CD4-positive, alpha-beta T cell treated with Interleukin-4 for 1 hour (primary cell): ENCODE data around the gene MTG2.

Experiments
- DNase-seq, 2 donors: peaks; one replicate each; pipeline ENCODE4 v3.0.0-alpha.2; 2020 to 2022

Gene MTG2

DNA sequence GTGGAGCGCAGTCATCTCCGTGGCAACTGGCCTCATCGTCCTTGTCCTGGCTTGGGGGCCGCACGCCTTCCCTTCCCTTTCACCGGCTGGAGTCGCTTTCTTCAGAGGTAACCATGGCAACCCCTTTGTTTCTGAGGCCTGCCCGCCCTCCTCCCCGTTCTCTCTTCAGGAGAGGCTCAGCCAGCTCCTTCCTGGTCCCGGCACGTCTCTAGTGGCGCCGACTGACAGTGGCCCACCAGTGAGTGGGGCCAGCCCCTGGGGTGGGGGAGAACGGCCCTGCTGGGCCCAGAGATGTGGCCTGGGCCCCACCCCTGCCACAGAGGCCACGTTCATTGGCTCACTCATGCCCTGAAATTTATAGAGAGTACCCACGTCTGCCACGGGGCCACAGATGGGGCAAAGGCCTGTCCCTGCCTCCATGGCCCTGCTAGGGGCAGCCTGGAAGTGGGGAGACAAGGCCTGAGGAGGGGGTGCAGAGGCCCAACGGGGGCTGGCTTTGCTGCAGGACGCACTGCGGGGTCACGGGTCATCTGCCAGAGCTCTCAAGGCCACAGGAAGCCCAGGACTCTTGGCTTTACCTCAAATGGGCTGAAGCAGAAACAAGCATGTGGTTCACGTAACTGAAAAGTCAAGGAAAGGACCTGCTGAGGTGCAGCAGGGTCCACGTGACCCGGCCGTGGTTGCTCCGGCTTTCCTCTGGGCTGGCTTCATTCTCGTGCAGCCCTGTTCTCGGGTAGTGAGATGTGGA, 54.1 kb downstream of the MTG2 start:
- no peak for DNase-seq

DNA sequence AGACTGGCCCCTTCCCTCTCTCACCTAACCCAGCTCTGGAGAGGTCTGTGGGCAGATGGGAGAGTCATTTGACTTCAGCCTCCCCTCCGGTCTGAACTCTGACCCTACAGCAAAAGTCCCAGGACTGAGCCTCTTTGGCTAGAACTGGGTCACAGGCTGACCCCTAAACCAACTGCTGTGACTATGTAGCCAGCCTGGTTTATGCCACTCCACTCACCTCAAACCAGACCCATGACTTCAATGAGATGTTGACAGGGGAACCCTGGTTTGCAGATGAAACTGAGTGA, 54.6 kb downstream of the MTG2 start:
- no peak for DNase-seq

DNA sequence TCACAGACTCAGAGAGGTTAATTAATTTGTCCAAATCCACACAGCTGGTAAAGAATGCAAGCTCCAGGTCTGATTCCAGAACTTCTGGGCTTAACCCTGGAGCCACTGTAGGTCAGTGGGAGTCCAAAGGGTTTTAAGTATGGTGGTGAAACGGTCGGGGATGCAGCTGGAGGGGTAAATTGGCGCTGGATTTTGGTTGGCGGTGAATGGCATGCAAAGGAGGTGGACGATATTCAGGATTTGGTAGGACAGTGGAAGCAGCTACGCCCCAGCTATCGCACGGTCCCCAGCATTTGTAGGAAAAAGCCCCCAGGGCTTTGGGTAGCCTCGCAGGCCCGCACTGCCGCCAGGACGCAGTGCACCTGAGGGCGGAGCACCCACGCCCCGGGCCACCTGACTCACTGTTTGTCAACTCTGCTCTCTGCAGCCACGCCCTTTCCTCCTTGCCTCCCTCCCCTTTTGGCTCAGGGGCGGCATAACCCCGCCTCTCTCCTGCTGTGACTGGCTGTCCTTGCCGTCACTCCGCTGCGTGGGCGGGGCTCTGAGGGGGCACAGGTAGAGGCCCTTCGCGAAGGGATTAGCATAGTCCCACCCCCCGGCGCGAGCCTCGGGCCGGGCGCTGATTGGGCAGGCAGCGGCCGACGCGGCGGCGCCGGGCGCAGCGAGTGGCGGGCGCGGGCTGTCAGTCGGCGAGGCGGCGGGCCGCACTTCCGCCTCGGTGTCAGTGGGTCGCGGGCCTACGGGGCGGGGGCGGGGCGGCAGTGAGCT, 55.2 kb downstream of the MTG2 start, which contains the start of gene OSBPL2:
TSS of gene OSBPL2 (plus strand) at position 721 of the 768 bp plus-strand sequence. CDS start 17,664 bp downstream, outside the sequence.
- peak; percentile 100 for DNase-seq

GRCh38 chr20:62238569-62239277, 55.9 kb downstream of the MTG2 start:
- peak in 1 of 2 donors; percentile 1 for DNase-seq

GRCh38 chr20:62239278-62239879, 56.6 kb downstream of the MTG2 start:
- no peak for DNase-seq

GRCh38 chr20:62240020-62240685, 57.3 kb downstream of the MTG2 start:
- DNase-seq = no peak

DNA sequence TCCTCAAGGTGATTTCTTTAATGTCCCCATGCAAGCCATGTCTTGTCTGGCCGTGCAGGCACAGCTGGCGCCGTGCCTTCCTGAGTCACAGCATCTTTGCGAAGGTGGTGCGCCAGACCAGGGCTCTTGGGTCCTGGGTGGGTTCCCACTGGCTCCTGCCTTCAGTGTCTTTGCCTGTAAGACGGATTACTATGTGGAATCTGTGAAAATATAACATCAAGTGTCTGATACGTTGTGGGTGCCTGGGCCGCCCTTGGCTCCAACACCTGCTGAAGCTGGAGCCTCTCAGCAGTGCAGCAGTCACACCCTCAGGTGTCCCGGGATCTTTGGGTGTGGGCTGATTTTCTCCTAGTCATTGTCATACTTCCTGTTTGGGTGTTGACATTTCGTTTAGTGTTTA, 58.7 kb downstream of the MTG2 start:
- DNase-seq = no peak

GRCh38 chr20:62242176-62242575, 59.3 kb downstream of the MTG2 start:
- no peak for DNase-seq

DNA sequence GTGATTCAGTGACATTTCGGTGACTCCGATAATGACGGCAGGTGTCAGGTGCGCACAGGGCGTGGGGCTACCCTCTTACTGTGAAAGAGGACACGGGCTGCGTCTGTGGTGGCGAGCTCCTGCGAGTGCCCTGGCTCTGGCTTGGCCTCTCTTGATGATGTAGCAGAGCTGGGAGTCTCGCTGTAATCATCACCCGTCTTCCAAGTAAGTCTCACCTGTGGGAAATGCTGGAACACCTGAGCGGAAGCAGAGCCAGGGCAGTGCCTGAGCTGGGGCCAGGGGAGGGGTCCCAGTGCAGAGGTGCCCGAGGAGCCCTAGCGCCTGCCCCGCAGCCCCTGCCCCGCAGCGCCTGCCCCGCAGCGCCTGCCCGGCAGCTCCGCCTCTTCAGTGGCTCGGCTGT, 60.3 kb downstream of the MTG2 start:
- no peak for DNase-seq

DNA sequence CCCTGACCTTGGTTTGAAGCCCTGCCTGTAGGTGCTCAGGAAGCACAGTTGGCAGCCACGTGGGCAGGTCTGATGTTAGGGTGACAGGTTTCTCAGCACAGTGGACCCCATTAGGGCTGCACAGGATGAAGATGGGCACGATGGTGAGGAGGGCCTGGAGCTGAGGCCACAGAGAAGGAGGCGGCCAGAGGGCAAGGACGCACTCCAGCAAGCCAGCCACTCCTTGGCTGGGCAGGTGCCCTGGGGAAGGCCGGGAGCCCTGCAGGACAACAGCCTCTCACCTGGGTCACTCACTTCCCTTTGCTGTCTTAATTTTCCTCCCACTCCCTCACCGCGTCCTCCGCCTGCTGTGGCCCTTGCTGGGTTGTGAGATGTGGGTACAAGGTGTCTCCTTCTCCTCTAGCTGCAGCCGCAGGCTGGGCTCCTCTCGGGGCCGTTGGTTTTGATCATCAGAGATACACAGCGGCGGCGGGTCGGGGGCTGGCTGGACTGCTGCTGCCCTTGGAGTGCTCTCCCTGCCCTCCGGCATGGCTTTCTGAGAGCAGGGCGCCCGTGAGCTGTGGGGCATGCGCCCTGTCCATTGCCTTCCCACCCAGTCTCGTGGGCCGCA, 61.2 kb downstream of the MTG2 start:
- DNase-seq = no peak

- DNase-seq = no peak
These were observed 61.8 kb downstream of the MTG2 start for GRCh38 chr20:62244644-62245108.

DNA sequence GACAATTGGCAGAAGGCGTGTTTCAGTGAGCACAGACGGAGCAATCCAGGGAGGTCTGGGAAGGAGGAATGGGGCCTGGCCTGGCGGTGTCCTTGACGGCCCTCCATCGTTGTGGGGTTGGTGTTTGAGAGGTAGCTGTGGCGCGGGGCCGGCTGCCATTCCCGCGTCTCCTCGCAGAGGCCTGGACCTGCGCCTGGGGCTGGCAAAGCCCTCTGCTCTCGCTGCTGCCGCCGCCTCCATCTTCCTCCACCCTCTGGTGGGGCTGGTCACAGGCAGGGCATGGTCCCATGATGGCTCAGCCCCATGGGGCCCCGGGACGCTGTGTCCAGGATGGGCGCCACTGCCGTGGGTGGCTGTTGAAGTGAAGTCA, 63.1 kb downstream of the MTG2 start:
- no peak for DNase-seq

DNA sequence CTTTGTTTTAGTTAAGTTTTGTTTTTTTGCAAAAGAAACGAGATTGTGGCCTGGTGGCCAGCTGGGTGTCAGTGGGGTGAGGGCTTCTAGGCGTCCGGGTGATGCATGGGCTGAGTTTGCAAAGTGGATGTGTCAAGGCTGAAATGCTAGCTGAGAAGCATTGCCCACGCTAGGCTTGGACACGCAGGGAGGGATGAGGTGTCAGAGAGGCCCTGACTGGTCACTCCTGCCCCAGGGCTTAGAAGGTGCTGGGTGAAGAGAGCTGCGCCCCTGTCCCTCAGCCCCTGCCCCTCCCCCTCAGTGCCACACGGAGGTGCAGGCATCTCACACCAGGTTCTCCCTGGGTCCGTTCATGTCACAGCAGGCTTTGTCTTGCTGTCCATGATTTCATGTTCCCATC, 63.6 kb downstream of the MTG2 start:
- no peak for DNase-seq

- DNase-seq = no peak
These were observed 64.2 kb downstream of the MTG2 start for GRCh38 chr20:62246872-62247652.

- DNase-seq = no peak
These were observed 66.2 kb downstream of the MTG2 start for GRCh38 chr20:62248890-62249560.

GRCh38 chr20:62252342-62252966, 69.6 kb downstream of the MTG2 start:
- no peak for DNase-seq
